Measurements from ENCODE around the gene CREBL2.

DNA sequence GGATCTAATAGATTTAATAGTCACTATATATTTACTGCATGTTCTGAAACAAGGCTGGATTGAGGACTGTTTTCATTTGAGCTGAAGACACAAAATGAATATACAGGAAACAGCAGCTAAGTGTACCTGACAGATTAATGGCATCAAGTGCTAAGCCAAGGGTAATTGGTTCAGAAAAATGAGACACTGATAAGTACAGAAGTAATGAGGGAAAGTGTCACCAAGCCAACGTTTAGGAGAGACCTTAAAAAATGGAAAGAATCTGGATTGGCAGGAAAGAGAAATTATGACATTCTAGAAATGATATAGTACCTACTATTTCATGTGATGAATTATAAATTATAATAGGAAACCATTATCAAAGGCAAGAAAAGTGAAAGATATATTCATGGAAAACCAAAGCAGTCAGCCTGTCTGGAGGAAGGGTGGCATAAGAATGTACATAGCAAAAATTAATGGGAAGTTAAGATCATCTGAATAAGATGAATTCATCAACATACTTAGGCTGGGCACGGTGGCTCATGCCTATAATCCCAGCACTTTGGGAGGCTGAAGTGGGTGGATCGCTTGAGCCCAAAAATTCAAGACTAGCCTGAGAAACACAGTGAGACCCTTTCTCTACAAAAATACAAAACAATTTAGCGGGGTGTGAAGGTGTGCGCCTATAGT lies 28.0 kb upstream of the CREBL2 start:
- TF ChIP-seq, protein P1, sequence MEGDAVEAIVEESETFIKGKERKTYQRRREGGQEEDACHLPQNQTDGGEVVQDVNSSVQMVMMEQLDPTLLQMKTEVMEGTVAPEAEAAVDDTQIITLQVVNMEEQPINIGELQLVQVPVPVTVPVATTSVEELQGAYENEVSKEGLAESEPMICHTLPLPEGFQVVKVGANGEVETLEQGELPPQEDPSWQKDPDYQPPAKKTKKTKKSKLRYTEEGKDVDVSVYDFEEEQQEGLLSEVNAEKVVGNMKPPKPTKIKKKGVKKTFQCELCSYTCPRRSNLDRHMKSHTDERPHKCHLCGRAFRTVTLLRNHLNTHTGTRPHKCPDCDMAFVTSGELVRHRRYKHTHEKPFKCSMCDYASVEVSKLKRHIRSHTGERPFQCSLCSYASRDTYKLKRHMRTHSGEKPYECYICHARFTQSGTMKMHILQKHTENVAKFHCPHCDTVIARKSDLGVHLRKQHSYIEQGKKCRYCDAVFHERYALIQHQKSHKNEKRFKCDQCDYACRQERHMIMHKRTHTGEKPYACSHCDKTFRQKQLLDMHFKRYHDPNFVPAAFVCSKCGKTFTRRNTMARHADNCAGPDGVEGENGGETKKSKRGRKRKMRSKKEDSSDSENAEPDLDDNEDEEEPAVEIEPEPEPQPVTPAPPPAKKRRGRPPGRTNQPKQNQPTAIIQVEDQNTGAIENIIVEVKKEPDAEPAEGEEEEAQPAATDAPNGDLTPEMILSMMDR (IDR thresholded peaks at IDR 0.05) = no peak
- TF ChIP-seq POLR2A (IDR thresholded peaks at IDR 0.05) = no peak
